ENCODE data around the gene ZFYVE19. TPM values are rescaled to one million over a fixed set of nuclear protein-coding genes. Genes with fewer than 3 reads are reported as not detected.

The ZFYVE19 gene
- total and polyA plus RNA-seq, 2 donors (not counting 1 experiment from before 2014, with no cell fraction given), result 14.1 to 21.3 TPM

DNA sequence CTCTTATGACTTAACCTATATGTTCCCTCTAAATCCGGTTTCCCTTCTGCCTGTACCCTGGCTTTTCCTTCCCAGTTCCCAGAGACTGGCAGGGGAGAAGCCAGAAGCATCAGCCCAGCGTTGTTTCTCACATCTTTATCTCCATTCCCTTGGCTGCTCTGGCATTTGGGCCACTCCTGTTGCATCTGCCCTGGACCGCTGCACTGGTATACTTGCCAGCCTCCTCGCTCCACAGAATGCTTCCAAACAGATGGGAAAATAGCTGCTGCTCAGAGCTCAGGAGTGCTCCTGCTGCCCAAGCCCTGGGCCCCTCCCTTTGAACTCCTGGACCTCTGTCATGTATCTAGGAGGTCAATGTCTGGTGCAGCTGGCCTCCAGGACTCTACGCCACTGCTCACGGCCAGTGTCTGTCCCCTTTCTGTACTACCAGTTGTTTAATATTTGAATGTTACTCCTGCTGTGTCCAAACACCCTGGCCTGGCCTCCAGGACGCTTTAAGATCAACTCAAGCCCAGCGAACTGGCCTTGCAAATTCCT lies 43.8 kb downstream of the ZFYVE19 start:
- DNase-seq (ENCODE audit: low read depth in 2 of 2), result no peak
- H3K79me2 ChIP-seq (ENCODE audit: control insufficient read depth, insufficient read depth, low read length), result no peaks in the 10 kb centered on the region
- H3K4me3 ChIP-seq (replicated peaks in 1 of 4; ENCODE audit: control extremely low read depth in 1 of 4, insufficient read depth in 1 of 4, low read depth in 3 of 4, low read length in 4 of 4), result no peak overlapping the region
- H3K9ac ChIP-seq (ENCODE audit: insufficient read depth, low read length), result no peak overlapping the region
- H2AFZ ChIP-seq (ENCODE audit: low read length), result no peak overlapping the region
- H3K36me3 ChIP-seq (ENCODE audit: control insufficient read depth, insufficient read depth, low read length), result no peaks in the 10 kb centered on the region
- no peaks in the 10 kb centered on the region for H3K9me3 ChIP-seq (ENCODE audit: control insufficient read depth, insufficient read depth, low read depth, low read length)
- H4K20me1 ChIP-seq (ENCODE audit: control insufficient read depth, extremely low read depth, insufficient read depth, low read length), result no peaks in the 10 kb centered on the region
- TF ChIP-seq EZH2 (IDR thresholded peaks at IDR 0.05; ENCODE audit: low read length, missing control alignments), result no peak
- TF ChIP-seq, protein P1, sequence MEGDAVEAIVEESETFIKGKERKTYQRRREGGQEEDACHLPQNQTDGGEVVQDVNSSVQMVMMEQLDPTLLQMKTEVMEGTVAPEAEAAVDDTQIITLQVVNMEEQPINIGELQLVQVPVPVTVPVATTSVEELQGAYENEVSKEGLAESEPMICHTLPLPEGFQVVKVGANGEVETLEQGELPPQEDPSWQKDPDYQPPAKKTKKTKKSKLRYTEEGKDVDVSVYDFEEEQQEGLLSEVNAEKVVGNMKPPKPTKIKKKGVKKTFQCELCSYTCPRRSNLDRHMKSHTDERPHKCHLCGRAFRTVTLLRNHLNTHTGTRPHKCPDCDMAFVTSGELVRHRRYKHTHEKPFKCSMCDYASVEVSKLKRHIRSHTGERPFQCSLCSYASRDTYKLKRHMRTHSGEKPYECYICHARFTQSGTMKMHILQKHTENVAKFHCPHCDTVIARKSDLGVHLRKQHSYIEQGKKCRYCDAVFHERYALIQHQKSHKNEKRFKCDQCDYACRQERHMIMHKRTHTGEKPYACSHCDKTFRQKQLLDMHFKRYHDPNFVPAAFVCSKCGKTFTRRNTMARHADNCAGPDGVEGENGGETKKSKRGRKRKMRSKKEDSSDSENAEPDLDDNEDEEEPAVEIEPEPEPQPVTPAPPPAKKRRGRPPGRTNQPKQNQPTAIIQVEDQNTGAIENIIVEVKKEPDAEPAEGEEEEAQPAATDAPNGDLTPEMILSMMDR (conservative IDR thresholded peaks at IDR 0.05 in 1 of 2, IDR thresholded peaks at IDR 0.05 in 1 of 2; ENCODE audit: low read depth in 1 of 2, low read length in 2 of 2), result no peak
- peaks cover 9% of the 10 kb centered on the region for H3K27me3 ChIP-seq (ENCODE audit: control insufficient read depth, insufficient read depth, low read length)
- H3K4me1 ChIP-seq (ENCODE audit: control insufficient read depth, extremely low read depth, insufficient read depth, low read length), result no peaks in the 10 kb centered on the region
- H3K27ac ChIP-seq (ENCODE audit: insufficient read depth, low read length), result no peak overlapping the region
- no peak overlapping the region for H3K4me2 ChIP-seq (ENCODE audit: extremely low read depth, insufficient read depth, low read length)

DNA sequence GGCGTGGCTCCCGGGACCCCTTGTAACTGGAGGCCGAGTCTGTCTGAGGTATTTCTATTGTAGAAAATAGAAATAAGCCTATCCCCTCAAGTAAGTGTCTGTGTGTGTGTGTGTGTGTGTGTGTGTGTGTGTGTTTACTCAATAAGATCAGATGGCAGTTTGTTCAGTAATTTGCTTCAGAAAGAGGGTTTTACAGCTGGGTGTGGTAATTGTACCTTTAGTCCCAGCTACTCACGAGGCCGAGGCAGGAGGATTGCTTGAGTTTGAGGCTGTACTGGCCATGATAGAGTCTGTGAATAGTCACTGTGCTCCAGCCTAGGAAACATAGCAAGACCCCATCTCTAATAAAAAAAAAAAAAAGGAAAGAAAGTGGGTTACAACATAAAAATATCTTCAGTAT lies 45.6 kb downstream of the ZFYVE19 start:
- H3K27ac ChIP-seq (ENCODE audit: insufficient read depth, low read length), result no peak overlapping the region
- DNase-seq (ENCODE audit: low read depth in 2 of 2), result no peak
- H3K79me2 ChIP-seq (ENCODE audit: control insufficient read depth, insufficient read depth, low read length), result no peaks in the 10 kb centered on the region

DNA sequence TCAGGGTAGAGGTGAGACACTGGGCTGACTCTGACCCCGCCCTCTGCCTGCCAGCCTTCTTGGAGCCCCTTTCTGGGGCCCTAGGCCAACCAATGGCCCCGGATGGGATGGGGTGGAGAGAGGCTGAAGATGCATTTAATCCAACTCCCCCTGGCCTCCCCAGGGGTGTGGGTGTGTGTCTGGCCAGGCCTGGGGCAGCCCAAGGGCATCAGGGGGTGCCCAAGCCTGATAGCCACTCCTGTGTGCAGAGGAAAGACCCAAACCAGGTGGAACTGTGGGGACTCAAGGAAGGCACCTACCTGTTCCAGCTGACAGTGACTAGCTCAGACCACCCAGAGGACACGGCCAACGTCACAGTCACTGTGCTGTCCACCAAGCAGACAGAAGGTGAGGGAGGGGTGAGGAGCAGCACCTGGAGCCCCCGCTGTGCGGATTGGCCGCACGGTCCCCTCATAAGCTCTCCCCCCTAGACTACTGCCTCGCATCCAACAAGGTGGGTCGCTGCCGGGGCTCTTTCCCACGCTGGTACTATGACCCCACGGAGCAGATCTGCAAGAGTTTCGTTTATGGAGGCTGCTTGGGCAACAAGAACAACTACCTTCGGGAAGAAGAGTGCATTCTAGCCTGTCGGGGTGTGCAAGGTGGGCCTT lies 46.5 kb downstream of the ZFYVE19 start:
- Histone ChIP-seq H2AFZ (ENCODE audit: low read length) (no peak overlapping the region), H3K9ac (ENCODE audit: insufficient read depth, low read length) (no peak overlapping the region), H3K79me2 (ENCODE audit: control insufficient read depth, insufficient read depth, low read length) (no peaks in the 10 kb centered on the region), H3K27ac (ENCODE audit: insufficient read depth, low read length) (no peak overlapping the region), H3K27me3 (ENCODE audit: control insufficient read depth, insufficient read depth, low read length) (no peaks in the 10 kb centered on the region), H3K4me2 (ENCODE audit: extremely low read depth, insufficient read depth, low read length) (no peak overlapping the region), H3K4me3 (replicated peaks in 1 of 4; ENCODE audit: control extremely low read depth in 1 of 4, insufficient read depth in 1 of 4, low read depth in 3 of 4, low read length in 4 of 4) (no peak overlapping the region), H3K4me1 (ENCODE audit: control insufficient read depth, extremely low read depth, insufficient read depth, low read length) (no peaks in the 10 kb centered on the region), H4K20me1 (ENCODE audit: control insufficient read depth, extremely low read depth, insufficient read depth, low read length) (no peaks in the 10 kb centered on the region), H3K36me3 (ENCODE audit: control insufficient read depth, insufficient read depth, low read length) (no peaks in the 10 kb centered on the region), H3K9me3 (ENCODE audit: control insufficient read depth, insufficient read depth, low read depth, low read length) (no peaks in the 10 kb centered on the region)
- TF ChIP-seq, protein P1 (conservative IDR thresholded peaks at IDR 0.05 in 1 of 2, IDR thresholded peaks at IDR 0.05 in 1 of 2; ENCODE audit: low read depth in 1 of 2, low read length in 2 of 2), result no peak
- no peak for DNase-seq (ENCODE audit: low read depth in 2 of 2)

More for the DNA sequence above, 45.6 kb downstream of the ZFYVE19 start:
- Histone ChIP-seq H3K4me2 (ENCODE audit: extremely low read depth, insufficient read depth, low read length) (no peak overlapping the region), H2AFZ (ENCODE audit: low read length) (no peak overlapping the region), H3K9me3 (ENCODE audit: control insufficient read depth, insufficient read depth, low read depth, low read length) (no peaks in the 10 kb centered on the region), H3K9ac (ENCODE audit: insufficient read depth, low read length) (no peak overlapping the region), H4K20me1 (ENCODE audit: control insufficient read depth, extremely low read depth, insufficient read depth, low read length) (no peaks in the 10 kb centered on the region), H3K4me3 (replicated peaks in 1 of 4; ENCODE audit: control extremely low read depth in 1 of 4, insufficient read depth in 1 of 4, low read depth in 3 of 4, low read length in 4 of 4) (no peak overlapping the region), H3K27me3 (ENCODE audit: control insufficient read depth, insufficient read depth, low read length) (no peaks in the 10 kb centered on the region), H3K4me1 (ENCODE audit: control insufficient read depth, extremely low read depth, insufficient read depth, low read length) (no peaks in the 10 kb centered on the region), H3K36me3 (ENCODE audit: control insufficient read depth, insufficient read depth, low read length) (no peaks in the 10 kb centered on the region)
- TF ChIP-seq, protein P1 (conservative IDR thresholded peaks at IDR 0.05 in 1 of 2, IDR thresholded peaks at IDR 0.05 in 1 of 2; ENCODE audit: low read depth in 1 of 2, low read length in 2 of 2), result no peak
- no peak for TF ChIP-seq EZH2 (IDR thresholded peaks at IDR 0.05; ENCODE audit: low read length, missing control alignments)

Data from fibroblast of lung (primary cell).